ENCODE measurements around the gene STIMATE. TPM values are rescaled to one million over a fixed set of nuclear protein-coding genes. Genes with fewer than 3 reads are reported as not detected.

The STIMATE gene
- total RNA-seq, 1 donor from 2014 or later: 23.0 TPM

GRCh38 chr3:52843108-52843865 is 54.1 kb downstream of the STIMATE start:
- intact Hi-C loops (cut with micrococcal nuclease): no loop called here

GRCh38 chr3:52842424-52842823 is 54.9 kb downstream of the STIMATE start:
- intact Hi-C loops (cut with micrococcal nuclease): no loop called here

- intact Hi-C loops (cut with micrococcal nuclease): no loop called here
These were observed 55.4 kb downstream of the STIMATE start for GRCh38 chr3:52841981-52842340.

GRCh38 chr3:52841211-52841980 is 56.0 kb downstream of the STIMATE start:
- intact Hi-C loops (cut with micrococcal nuclease): no loop called here

- intact Hi-C loops (cut with micrococcal nuclease): no loop called here
These were observed 57.3 kb downstream of the STIMATE start for GRCh38 chr3:52839892-52840545.

GRCh38 chr3:52839268-52839575 is 58.1 kb downstream of the STIMATE start:
- intact Hi-C loops (cut with micrococcal nuclease): no loop called here

- intact Hi-C loops (cut with micrococcal nuclease): no loop called here
These were observed 58.6 kb downstream of the STIMATE start for GRCh38 chr3:52838561-52839267.

- intact Hi-C loops (cut with micrococcal nuclease): no loop called here
These were observed 60.4 kb downstream of the STIMATE start for GRCh38 chr3:52836986-52837385.

- intact Hi-C loops (cut with micrococcal nuclease): no loop called here
These were observed 60.9 kb downstream of the STIMATE start for GRCh38 chr3:52836471-52836845.

GRCh38 chr3:52835766-52836470 is 61.4 kb downstream of the STIMATE start:
- intact Hi-C loops (cut with micrococcal nuclease): no loop called here

- intact Hi-C loops (cut with micrococcal nuclease): no loop called here
These were observed 62.4 kb downstream of the STIMATE start, which contains the start of gene MUSTN1 for GRCh38 chr3:52834871-52835501. MUSTN1 (minus strand) TSS chr3:52835019; CDS start chr3:52834948, 71 bp downstream.

GRCh38 chr3:52833202-52833601 is 64.1 kb downstream of the STIMATE start:
- intact Hi-C loops (cut with micrococcal nuclease): no loop called here

- intact Hi-C loops (cut with micrococcal nuclease): no loop called here
These were observed 65.6 kb downstream of the STIMATE start for GRCh38 chr3:52831500-52832301.

- intact Hi-C loops (cut with micrococcal nuclease): no loop called here
These were observed 66.7 kb downstream of the STIMATE start, which contains the start of gene ITIH4 for GRCh38 chr3:52830535-52831258. ITIH4 (minus strand) TSS chr3:52830672; CDS start chr3:52830642, 30 bp downstream.

- intact Hi-C loops (cut with micrococcal nuclease): no loop called here
These were observed 67.4 kb downstream of the STIMATE start for GRCh38 chr3:52829906-52830463.

- intact Hi-C loops (cut with micrococcal nuclease): no loop called here
These were observed 67.9 kb downstream of the STIMATE start for GRCh38 chr3:52829482-52829881.

GRCh38 chr3:52827866-52828376 is 69.4 kb downstream of the STIMATE start:
- intact Hi-C loops (cut with micrococcal nuclease): no loop called here

- intact Hi-C loops (cut with micrococcal nuclease): no loop called here
These were observed 69.9 kb downstream of the STIMATE start for GRCh38 chr3:52827441-52827840.
